GM21786 (cell line): ENCODE data around the gene ATP5F1D.

Experiments
- ATAC-seq: cut with Tn5 transposase; IDR thresholded peaks from one replicate; pipeline ENCODE4 v1.9.1; 2021; ENCODE audit not compliant: unreplicated experiment

Gene ATP5F1D

DNA sequence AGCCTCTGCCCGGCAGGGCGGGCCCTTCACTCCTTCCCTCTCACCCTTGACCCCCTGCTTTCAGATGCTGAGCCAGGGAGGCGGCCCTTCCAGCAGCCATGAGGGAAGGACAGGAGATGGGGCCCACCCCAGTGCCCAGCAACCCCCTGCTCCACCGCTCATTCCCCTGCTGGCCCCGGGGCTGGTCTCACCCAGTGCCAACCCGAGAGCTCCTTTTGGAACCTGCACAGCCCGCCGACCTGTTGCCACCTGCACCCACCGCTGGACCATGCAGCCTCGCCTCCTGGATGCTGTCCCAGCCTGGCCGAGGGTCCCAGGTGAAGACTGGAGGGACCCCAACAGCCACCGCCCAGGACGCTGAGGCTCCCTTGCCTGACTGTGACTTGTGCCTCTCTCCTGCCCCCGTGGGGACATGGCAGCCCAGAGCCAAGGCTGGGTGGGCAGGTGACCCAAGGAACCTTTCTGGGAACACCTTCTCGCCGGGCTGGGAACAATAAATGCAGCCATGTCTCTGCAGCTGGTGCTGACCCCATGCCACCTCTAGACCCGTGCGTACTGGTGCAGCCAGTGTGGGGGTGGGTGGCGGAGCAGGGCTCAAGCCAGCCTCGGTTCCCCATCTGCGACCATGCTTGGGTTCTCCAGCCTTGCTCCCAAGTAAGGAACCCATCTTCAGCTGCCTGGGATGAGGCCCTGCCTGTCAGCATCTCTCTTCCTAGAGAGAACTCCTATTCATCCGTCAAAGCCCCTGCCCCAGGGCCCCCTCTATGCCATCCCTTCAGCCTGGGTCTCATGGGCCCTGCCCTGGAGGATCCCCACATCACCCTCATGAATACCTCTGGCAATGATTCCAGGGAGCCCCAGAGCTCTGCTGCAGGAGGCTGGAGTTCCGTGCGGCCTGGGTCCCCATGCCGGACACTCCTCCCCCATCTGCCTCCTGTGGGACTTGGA, 37.4 kb downstream of the ATP5F1D start:
- no peak for ATAC-seq

GRCh38 chr19:1279782-1280341, 38.3 kb downstream of the ATP5F1D start:
- ATAC-seq, result no peak

- no peak for ATAC-seq
Measured at GRCh38 chr19:1280636-1281568, 39.4 kb downstream of the ATP5F1D start.

- ATAC-seq, result no peak
Measured at GRCh38 chr19:1281569-1282287, 40.2 kb downstream of the ATP5F1D start.

GRCh38 chr19:1282588-1283206, 41.1 kb downstream of the ATP5F1D start:
- ATAC-seq, result no peak

- ATAC-seq, result no peak
Measured at GRCh38 chr19:1283207-1283916, 41.8 kb downstream of the ATP5F1D start.

GRCh38 chr19:1283917-1284292, 42.4 kb downstream of the ATP5F1D start:
- no peak for ATAC-seq

DNA sequence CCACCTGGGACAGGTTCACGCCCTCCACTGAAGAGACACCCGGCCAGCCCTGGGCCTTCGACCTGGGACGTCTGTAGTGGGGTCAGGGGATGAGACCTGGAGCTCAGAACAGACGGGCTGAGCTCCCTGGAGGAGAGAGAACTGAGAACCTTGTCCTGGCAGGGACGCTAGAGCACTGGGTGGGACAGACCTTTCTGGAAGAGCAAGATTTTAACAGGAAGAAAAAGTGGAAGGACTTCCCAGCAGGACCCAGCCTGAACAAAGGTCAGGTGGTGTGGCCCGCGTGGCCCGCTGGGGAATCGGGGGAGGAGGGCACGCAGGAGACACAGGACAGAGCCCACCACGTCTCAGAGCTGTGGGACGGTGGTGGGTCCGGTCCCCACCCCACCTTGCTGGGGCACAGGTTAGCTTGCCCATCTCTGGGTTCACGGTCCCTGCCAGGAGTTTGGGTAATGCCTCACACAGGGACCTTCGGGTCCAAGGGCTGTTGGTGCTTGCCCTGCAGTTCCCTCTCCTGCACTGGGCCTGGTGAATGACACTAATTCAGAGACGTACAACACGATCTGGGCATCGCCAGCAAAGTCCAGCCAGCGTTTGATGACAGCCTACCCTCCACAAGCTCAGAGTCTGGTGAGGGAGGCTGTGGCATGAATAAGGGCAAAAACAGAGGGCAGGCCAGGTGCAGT, 42.9 kb downstream of the ATP5F1D start:
- ATAC-seq, result no peak

DNA sequence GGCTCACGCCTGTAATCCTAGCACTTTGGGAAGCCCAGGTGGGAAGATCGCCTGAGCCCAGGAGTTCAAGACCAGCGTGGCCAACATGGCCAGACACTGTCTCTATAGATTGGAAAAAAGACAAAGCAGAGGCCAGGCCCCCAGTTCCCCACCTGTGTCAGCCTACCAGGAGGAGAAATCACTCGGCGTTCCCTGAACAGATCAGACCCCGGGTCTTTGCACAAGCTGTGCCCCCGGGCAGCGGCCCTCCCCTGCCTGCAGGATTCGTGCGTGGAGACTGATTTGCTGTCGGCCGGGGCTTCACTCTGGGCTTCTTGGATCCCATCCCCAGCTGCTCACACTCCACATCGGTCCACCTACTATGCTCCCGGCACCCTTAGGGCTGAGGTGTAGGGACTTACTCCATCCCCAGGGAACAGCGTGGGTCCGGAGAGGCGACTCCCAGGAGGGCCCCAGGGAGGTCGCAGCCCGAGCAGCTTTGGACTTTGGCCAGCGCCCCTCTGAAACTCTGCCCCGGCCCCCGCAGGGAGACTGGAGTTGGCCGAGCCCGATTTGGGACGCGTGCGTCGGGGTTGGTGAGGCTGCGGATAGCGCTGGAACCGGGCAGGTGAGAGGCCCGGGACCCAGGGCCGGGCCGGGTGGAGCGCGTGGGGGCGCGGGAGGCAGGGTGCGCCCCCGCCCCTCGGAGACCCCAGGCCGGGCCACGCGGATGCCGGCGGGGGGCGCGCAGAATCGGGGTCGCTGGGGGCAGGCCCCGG, 43.6 kb downstream of the ATP5F1D start:
- no peak for ATAC-seq

- ATAC-seq, result no peak
Measured at GRCh38 chr19:1285737-1286360, 44.3 kb downstream of the ATP5F1D start, which contains the start of gene EFNA2. TSS of gene EFNA2 (plus strand) at chr19:1285873. CDS start at chr19:1286169, 296 bp downstream.

- ATAC-seq, result no peak
Measured at GRCh38 chr19:1286487-1287353, 45.2 kb downstream of the ATP5F1D start.

- no peak for ATAC-seq
Measured at GRCh38 chr19:1287354-1288225, 46.0 kb downstream of the ATP5F1D start.

GRCh38 chr19:1288226-1288612, 46.7 kb downstream of the ATP5F1D start:
- ATAC-seq, result no peak

GRCh38 chr19:1288833-1289685, 47.5 kb downstream of the ATP5F1D start:
- ATAC-seq, result no peak

DNA sequence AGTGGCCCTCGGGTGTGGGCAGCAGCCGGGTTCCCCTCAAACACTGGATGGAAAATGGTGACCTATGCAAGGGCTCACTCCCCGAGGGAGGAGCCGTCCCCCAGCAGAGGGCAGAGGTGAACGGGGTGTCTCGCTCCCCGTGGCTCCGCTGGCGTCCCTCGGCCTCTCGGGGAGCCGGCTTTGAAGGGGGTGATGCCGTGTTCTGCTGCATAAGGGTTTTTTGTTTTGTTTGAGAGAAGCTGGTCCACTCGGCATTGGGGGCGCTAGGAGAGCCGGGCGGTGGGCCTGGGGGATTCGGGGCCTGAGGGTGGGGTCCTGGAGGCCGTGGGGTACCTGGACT, 48.1 kb downstream of the ATP5F1D start:
- ATAC-seq, result no peak
